Measurements from ENCODE around the gene YTHDF2.
"Not testable (repeated sequence)": the region's sequence is repeated elsewhere in the genome, so short reads cannot be mapped to it uniquely, and the experiment has no call there.

The YTHDF2 gene

DNA sequence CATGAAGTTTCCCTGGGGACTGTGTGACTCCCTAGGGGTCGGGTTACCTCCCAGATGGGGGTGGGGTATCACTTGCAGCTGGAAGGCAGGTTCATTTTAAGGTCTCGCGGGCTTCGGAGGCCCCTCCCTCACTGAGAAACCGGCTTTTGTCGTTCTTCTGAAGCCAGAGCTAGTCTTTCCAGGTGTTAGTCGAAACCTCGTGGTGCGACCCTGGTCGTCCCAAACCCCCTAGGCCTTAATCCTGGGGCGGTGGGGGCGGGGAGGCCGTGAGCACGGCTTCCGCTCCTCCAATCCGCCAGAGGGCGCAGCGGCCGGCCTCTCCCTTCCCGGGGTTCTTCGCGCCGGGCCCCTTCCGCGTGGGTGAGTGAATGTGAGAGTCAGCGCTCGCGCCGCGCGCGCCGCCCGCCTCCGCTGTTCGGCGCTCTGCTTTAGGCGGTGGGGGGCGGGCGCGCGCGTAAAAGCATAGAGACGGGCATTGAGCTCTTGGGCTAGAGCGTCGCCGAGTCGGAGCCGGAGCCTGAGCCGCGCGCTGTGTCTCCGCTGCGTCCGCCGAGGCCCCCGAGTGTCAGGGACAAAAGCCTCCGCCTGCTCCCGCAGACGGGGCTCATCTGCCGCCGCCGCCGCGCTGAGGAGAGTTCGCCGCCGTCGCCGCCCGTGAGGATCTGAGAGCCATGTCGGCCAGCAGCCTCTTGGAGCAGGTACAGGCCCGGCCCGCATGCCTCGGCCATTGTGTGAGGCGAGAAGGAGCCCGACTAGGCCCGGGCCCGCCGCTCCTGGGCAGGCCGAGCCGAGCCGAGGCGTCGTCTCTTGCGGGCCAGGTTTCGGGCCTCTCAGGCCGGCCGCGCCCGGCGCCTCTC lies at the start of gene YTHDF2:
YTHDF2 (plus strand) TSS at position 491 of the 857 bp plus-strand sequence; CDS start at position 672, 181 bp downstream.
- peak; percentile 97 for DNase-seq (ENCODE audit: low spot score)

DNA sequence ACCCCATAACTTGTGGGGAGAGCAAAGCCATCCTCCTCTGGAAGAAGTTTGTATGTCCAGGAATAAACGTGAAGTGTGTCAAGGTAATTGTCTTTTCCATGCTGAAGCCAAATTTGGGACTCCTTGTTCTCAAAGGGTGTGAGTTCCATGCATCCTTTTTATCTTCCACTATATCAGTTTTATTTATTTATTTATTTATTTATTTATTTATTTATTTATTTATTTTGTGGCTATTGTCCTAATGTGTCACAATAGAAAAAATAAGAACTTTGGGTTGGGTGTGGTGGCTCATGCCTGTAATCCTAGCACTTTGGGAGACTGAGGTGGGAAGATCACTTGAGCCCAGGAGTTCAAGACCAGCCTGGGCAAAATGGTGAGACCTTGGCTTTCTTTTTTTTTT lies 45.1 kb upstream of the YTHDF2 start:
- not testable (repeated sequence) for DNase-seq (ENCODE audit: low spot score)

- no peak for DNase-seq (ENCODE audit: low spot score)
Measured at GRCh38 chr1:28703629-28704028, 33.1 kb upstream of the YTHDF2 start.

DNA sequence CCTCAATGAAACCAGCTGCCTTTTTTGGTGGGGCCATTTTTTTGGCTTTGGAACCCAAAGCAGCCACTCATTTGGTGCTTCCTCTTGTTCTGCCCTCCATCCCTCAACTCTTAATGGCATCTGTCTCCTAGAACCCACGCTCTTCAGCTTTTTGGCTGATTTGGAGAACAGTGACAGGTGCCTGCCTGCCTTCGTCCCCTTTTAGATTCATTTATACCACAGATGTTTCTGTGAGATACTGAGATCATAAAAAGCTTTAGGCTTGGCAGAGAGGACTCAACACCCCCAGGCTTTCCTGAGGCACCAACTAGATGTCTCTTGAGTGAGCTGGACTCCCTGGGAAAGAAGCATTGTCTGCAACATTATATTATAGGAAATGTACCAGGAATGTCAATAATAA lies 20.4 kb upstream of the YTHDF2 start:
- DNase-seq (ENCODE audit: low spot score): no peak

GRCh38 chr1:28718166-28718565 lies 18.6 kb upstream of the YTHDF2 start:
- DNase-seq (ENCODE audit: low spot score): no peak

GRCh38 chr1:28718586-28719331 lies 18.0 kb upstream of the YTHDF2 start:
- no peak for DNase-seq (ENCODE audit: low spot score)

DNA sequence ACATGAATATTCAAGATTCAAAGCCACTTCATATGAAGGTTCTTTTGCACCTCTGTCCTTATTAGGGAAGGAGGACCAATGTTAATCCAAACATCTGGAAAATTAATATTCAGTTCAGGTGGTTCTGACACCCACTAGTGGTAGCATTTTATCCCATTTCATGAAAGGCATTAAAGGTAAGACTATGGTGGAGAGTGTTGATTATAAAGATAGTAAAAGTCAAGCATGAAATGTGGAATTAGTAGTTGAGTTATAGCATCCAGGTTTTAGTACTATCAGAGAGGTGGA lies 17.5 kb upstream of the YTHDF2 start:
- DNase-seq (ENCODE audit: low spot score): no peak

DNA sequence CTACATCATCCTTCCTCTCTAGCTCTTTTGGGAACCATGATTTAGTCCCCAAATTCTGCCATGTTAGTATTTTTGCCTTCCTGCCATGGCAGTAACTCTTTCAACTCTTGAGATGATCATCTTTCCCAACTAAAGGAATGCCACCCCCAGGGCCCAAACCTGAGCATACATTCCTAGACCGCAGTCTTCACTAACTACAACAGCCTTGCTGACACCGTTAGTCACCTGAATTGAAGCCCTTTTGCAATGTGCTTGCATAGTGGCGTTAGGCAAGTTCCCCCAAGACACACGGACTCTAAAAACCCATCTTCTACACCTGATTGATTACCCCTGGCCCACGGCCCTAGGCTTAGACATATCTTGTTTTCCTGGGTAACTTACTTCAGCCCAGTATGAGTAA lies 16.4 kb upstream of the YTHDF2 start:
- DNase-seq (ENCODE audit: low spot score): no peak

- not testable (repeated sequence) for DNase-seq (ENCODE audit: low spot score)
Measured at GRCh38 chr1:28721927-28722326, 14.8 kb upstream of the YTHDF2 start.

GRCh38 chr1:28725365-28725764 lies 11.4 kb upstream of the YTHDF2 start:
- DNase-seq (ENCODE audit: low spot score): not testable (repeated sequence)

DNA sequence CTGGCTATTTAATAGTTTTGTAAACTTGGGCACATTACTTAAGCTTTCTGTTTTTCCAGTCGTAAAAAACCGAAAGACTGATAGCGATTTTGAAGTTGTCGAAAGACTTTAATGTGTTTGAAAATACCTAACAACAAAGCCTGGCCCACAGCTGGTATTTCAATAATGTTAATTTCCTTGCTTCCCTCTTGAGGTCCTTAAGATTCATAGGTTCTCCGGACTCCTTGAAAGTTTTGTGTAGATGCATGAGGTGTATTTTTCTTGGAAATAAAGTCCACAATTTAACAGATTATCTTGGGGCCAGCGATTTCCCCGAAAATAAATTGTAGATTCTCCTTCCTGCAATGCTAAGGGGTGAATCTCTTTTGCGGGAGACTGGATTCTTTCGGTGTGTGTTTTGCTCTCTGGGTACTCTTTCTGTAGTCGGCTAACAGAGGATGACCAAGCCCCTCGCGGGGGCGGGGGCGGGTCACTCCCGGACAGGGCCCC lies 735 bp upstream of the YTHDF2 start:
- no peak for DNase-seq (ENCODE audit: low spot score)

- DNase-seq (ENCODE audit: low spot score): peak; percentile 71
Measured at GRCh38 chr1:28737307-28738132, 780 bp downstream of the YTHDF2 start.

GRCh38 chr1:28740118-28740517 lies 3.4 kb downstream of the YTHDF2 start:
- no peak for DNase-seq (ENCODE audit: low spot score)

DNA sequence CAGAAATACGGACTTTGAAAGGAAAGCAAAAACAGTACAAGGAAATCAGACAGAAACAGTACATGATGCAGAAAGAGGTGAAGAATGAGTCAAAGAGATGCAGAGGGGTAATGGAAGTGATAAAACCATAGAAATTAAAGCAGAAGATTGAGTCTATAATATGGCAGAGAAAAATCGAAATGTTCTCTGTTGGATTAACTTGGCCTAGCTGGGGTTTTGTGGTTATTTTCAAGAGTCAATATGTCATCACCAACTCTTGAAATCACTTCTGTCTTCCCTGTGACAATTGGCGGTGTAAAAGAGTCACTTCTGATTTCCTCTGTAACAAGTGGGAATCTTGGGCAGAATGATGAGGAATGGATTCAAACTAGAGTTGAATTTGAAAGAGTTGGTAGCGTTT lies 7.4 kb downstream of the YTHDF2 start:
- no peak for DNase-seq (ENCODE audit: low spot score)

DNA sequence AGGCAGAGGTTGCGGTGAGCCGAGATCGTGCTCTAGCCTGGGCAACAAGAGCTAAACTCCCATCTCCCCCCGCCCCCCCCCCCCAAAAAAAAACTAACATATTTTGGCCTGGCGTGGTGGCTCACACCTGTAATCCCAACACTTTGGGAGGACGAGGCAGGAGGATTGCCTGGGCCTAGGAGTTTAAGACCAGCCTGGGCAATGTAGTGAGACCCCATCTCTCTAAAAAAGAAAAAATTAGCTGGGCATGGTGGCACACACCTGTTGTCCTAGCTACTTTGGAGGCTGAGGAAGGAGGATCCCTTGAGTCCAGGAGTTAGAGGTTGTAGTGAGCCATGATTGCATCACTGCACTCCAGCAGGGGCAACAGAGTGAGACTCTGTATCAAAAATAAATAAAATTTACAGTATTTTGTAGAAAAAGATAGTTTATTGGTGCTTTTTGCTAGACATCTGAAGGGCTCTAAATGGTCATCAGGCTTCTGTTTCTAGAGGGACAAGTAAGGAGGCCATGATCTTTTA lies 9.0 kb downstream of the YTHDF2 start:
- no peak for DNase-seq (ENCODE audit: low spot score)

GRCh38 chr1:28750330-28750729 lies 13.6 kb downstream of the YTHDF2 start:
- no peak for DNase-seq (ENCODE audit: low spot score)

- not testable (repeated sequence) for DNase-seq (ENCODE audit: low spot score)
Measured at GRCh38 chr1:28750771-28751294, 14.1 kb downstream of the YTHDF2 start.

DNA sequence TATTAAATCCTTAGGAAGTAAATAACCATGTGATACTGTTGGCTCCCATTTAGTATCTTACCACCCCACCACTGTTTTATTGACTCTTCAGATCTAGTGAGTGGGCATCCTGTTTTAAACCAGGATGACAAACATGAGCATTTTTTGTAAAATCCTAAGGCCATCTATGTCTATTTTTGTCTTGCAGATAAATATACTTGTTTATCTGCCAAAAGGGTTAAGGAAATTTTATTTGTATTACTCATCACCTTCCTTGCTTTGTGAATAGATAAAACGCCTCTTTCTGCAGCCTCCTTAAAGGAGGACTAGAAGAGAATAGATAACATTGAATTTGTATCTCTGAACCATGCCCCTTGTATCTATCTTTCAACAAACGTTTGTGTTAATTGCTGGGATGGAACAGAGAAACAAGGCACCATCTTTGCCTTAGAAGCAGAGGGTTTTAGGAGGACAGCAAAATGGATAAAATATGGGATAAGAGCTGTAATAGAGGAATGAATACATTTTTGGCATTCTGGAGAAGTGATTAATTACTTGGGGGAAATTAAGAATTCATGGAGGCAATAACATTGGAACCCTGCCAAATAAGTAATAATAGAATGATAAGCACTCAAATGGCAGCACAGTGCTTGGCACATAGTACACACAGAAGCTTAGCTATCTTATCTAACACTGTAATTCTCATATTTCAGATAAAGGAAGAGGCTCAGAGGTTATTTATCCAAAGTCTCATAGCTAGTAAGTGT lies 14.7 kb downstream of the YTHDF2 start:
- no peak for DNase-seq (ENCODE audit: low spot score)

- no peak for DNase-seq (ENCODE audit: low spot score)
Measured at GRCh38 chr1:28755701-28756100, 19.0 kb downstream of the YTHDF2 start.

- DNase-seq (ENCODE audit: low spot score): peak; percentile 27
Measured at GRCh38 chr1:28756846-28757245, 20.1 kb downstream of the YTHDF2 start.

GRCh38 chr1:28758420-28758819 lies 21.7 kb downstream of the YTHDF2 start:
- no peak for DNase-seq (ENCODE audit: low spot score)

Data from NAMALWA (cell line).